ENCODE results near the gene PTPRN2.

PTPRN2 gene

DNA sequence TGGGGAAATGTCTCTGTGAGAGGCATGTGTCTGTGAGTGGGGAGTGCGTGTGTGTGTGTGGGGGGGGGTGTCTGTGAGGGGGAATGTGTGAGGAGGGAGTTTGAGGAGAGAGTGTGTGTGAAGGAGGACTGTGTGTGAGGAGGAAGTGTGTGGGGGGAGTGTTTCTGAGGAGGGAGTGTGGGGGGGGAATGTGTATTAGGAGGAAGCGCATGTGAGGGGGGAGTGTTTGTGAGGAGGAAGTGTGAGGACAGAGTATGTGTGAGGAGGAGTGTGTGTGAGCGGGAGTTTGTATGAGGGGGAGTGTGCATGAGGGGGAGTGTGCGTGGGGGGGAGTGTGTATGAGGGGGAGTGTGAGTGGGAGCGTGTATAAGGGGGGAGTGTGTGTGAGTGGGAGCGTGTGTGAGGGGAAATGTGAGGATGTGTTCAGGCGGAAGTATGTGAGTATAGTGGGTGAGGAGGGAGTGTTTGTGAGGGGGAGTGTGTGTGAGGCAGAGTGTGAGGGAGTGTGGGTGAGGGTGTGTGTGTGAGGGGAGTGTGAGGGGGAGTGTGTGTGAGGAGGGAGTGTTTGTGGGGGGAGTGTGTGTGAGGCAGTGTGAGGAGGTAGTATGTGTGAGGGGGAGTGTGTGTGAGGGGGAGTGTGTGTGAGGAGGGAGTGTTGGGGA lies 21.8 kb upstream of the PTPRN2 start:
- TF ChIP-seq, protein P1, sequence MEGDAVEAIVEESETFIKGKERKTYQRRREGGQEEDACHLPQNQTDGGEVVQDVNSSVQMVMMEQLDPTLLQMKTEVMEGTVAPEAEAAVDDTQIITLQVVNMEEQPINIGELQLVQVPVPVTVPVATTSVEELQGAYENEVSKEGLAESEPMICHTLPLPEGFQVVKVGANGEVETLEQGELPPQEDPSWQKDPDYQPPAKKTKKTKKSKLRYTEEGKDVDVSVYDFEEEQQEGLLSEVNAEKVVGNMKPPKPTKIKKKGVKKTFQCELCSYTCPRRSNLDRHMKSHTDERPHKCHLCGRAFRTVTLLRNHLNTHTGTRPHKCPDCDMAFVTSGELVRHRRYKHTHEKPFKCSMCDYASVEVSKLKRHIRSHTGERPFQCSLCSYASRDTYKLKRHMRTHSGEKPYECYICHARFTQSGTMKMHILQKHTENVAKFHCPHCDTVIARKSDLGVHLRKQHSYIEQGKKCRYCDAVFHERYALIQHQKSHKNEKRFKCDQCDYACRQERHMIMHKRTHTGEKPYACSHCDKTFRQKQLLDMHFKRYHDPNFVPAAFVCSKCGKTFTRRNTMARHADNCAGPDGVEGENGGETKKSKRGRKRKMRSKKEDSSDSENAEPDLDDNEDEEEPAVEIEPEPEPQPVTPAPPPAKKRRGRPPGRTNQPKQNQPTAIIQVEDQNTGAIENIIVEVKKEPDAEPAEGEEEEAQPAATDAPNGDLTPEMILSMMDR (IDR thresholded peaks at IDR 0.05; ENCODE audit: borderline replicate concordance, insufficient read depth, low read depth, low read length) = no peak

DNA sequence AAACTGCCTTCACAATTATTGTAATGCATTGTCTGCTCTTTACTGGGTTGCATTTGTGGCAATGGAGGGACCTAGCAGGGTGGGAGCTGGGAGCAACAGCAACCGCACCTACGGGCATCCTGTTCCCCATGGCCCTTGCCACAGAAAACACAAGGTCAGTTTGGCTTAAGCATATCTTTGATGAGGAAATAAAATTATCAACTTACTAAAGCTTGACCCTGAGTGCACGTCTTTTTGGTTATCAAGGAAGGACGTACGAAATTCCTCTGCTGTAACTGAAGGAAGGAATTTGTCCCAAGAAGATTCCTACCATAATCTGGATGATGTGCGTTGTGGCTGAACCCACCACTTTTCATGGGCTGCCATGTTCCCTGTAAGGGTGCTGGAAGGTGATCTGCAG lies 19.9 kb upstream of the PTPRN2 start:
- TF ChIP-seq, protein P1 (IDR thresholded peaks at IDR 0.05; ENCODE audit: borderline replicate concordance, insufficient read depth, low read depth, low read length) = no peak
- no peak overlapping the region for H3K4me3 ChIP-seq (ENCODE audit: low read depth, low read length)

More for the DNA sequence above, 21.8 kb upstream of the PTPRN2 start:
- no peak overlapping the region for H3K4me3 ChIP-seq (ENCODE audit: low read depth, low read length)

DNA sequence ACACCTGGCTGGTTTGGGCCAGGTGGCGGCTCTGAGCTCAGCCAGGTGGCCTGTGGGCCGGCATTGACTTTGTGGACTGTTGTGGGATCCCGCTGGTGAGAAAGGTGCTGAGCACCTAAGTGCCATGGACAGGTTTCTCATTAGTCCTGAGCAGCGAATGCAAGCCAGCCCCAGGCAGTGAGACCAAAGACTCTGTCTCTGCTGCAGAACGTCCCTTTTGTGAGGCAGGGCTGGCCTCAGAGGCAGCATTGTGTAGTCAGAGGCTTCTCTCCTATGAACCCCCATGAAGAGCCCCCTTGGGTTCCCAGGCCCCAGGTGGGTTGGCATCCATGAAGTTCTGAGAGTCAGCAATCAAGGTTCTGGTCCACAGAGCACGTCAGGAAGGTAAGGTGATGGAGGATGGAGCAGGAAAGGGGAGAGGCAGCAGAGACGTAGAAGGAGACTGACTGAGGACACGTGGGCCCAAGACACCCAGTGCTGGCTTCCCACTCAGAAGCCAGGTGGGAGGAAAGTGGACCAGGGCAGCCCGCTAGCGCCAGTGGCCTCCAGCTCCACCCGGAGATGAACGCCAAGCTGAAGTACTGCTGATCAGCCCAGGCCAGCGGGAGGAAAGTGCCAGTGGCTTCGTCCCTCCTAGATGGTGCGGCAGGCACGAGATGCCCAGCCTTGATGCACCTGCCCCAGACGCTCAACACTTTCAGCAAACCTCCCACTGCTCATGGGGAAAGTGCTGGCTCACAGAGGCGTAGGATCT lies 19.2 kb upstream of the PTPRN2 start:
- H3K4me3 ChIP-seq (ENCODE audit: low read depth, low read length) = no peak overlapping the region
- TF ChIP-seq, protein P1 (IDR thresholded peaks at IDR 0.05; ENCODE audit: borderline replicate concordance, insufficient read depth, low read depth, low read length) = no peak

DNA sequence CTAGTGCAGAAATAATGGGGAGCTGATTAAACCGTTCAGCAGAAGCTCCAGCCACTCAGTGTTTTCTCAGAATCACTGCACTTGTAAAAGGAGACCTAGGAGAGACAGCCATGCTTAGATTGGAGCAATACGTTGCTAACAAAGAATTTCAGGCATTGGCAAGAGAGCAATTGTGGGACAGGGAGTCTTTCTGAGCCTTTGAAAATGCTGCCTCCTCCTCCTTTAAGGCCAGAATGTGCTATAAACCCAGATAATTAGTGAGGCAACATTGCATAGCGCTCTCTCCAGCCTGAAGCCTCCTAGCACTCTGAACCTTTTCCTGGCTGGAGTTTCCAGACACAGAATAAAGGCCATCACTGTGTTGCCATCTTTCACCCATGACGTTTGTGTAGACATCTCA lies 18.5 kb upstream of the PTPRN2 start:
- TF ChIP-seq, protein P1 (IDR thresholded peaks at IDR 0.05; ENCODE audit: borderline replicate concordance, insufficient read depth, low read depth, low read length) = no peak
- no peak overlapping the region for H3K4me3 ChIP-seq (ENCODE audit: low read depth, low read length)

DNA sequence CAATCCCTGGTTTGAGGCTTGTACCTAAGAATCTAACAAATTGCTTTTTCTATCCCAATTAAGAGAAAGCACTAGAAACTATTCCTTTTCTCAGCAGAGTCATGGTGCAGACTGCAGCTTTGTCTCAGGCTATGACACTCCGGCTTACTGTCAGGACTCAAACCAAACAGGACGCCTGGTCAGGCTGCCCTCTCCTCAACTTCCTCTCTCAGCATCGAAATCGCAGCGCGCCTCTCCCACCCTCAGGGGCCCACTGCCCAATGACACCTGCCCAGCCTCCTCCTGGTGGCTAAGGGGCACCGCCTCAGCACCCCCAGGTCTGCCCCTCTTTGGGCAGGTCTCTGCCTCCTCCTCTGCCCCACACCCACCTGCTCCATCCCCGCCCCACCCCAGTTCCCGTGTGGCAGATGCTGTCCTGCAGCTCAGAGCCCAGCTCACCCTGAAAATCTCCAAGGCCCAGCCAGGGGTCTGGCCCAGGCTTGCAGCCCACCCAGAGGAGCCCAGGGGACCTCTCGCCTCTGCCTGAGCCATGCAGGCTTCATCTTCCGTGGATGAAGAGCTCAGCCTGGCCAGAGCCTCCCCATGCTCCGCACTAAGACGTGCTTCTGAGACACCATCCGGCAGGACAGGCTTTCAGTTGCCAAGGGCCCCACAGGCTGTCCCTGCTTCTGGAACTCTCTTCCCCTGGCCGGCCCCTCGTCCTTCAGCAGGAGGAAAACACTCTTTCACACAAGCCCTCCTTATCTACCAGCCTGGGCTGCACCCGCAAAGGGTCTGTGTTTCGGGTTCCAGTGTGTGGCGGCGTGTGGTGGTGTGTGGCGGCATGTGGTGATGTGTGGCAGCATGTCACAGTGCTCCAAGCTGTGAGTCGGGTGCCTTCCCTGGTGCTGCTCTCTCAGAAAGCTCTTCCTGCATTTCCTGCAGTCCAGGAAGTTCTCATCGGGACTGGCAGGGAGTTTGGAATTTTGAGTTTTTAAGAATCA lies 16.4 kb upstream of the PTPRN2 start:
- TF ChIP-seq, protein P1 (IDR thresholded peaks at IDR 0.05; ENCODE audit: borderline replicate concordance, insufficient read depth, low read depth, low read length) = no peak
- no peak overlapping the region for H3K4me3 ChIP-seq (ENCODE audit: low read depth, low read length)

DNA sequence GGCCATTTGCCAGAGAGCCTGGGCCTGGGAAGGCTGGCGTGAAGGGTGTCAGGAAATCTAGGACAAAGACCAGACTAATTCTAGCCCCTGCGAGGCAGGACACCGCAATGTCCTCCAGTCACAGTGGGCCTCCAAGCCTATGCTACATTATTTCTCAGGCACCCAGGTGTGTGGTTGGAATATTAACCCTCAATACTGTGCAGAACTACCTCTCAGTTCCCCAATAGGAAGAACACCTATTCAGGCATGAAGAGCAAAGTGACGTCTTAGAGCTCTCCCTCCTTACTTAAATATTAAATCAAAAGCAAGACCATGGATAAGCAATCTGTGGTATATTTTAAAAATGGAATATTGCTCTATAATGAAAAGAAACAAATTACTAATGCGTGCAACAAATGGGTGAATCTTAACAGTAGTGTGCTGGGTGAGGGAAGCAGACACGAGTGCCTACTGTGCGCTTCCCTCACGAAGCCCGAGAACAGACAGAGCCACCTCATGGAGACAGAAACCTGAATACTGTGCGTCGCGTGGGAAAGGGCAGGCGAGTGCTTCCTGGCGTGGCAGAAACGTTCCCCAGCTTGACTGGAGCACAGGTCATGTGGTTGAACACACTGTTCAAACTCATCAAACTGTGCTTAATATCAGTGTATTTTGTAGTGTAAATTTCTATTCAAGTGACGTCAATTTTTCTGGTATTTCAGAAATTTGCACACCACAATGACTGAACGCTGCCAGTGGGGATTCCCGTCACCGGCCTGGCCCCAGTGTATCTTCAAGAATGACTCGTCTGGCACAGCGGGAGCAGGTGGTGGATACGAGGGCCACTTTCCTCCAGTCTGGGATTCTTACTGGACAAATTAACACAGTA lies 15.5 kb upstream of the PTPRN2 start:
- no peak overlapping the region for H3K4me3 ChIP-seq (ENCODE audit: low read depth, low read length)
- TF ChIP-seq, protein P1 (IDR thresholded peaks at IDR 0.05; ENCODE audit: borderline replicate concordance, insufficient read depth, low read depth, low read length) = no peak
